Cardiac fibroblast (primary cell): Measurements from ENCODE around the gene ALKBH3.

Experiments
- DNase-seq, 2 donors: peaks; one replicate each; pipeline versions ENCODE4 v3.0.0 to v3.0.0-alpha.2; 2010; ENCODE audit warnings: low read depth in 2 of 2
- H3K4me3 ChIP-seq, 2 donors: replicated peaks in 1 of 2; 1 replicate in 1 of 2; 2 replicates in 1 of 2; pipeline ENCODE4 v1.5.1; 2011; ENCODE audit warnings: low read depth in 2 of 2, low read length in 2 of 2, mild to moderate bottlenecking in 2 of 2, moderate library complexity in 1 of 2
- CTCF ChIP-seq: IDR thresholded peaks from one replicate; pipeline ENCODE4 v1.5.1; 2011; ENCODE audit warnings: low read depth, mild to moderate bottlenecking, low read length, inconsistent platforms

The ALKBH3 gene

DNA sequence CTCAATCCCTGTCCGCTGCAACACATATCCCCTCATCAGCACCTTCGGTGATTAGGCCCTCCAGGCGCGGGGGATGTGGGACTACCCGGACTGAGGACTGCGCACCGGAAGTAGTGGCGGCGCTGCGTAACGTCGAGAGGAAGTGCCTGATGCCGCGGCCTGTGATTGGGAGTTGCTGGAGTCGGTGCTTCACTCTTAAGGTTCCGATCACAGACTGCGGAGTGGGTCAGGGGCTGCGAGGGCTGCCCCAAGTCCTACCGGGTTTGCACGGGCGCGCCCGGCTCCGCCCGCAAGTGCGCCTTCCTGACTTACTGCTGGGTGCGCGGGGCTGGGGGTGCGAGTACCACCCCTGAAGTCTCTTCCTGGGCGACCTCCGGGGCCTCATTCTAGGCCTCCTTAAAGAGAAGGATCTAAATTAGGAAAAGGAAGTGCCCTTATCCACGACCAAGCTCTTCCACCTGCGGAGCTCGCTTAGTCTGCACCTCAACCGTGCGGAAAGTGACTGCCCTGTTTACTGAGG lies at the start of gene ALKBH3:
ALKBH3 (plus strand) TSS at position 192 of the 520 bp plus-strand sequence. CDS start 1,822 bp downstream, outside the sequence.
- peak within 1 kb of the TSS; percentile 90 to 91 for H3K4me3 ChIP-seq
- peak; percentile 97 for DNase-seq
- TF ChIP-seq CTCF, result no peak

GRCh38 chr11:43830928-43831440 lies 49.6 kb upstream of the ALKBH3 start:
- peak; percentile 94 to 99 for DNase-seq
- no peak for TF ChIP-seq CTCF
- no peak overlapping the region for H3K4me3 ChIP-seq

- TF ChIP-seq CTCF, result no peak
- DNase-seq, result no peak
- H3K4me3 ChIP-seq, result no peak overlapping the region
Observed at GRCh38 chr11:43832536-43832935, 48.1 kb upstream of the ALKBH3 start.

DNA sequence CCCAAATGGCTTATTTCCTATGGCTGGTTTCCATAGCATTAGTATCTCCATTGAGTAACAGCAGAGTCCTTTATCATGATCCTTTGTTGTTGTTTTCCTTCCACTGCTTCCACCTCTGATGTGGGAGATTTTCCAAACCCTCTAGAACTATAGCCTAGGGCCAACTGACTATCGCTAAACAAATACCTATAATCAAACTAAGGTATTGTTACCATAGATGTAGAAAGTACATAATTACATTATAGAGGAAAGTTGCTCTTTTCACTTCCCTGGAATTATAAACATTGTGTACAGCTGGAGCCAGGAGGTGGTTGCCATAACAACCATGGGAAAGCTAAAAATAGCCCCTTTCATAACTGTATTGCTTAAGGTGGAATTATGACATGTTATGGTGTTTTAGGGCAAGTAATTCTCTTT lies 47.0 kb upstream of the ALKBH3 start:
- no peak overlapping the region for H3K4me3 ChIP-seq
- TF ChIP-seq CTCF, result no peak
- peak; percentile 78 to 82 for DNase-seq

- TF ChIP-seq CTCF, result no peak
- no peak for DNase-seq
- H3K4me3 ChIP-seq, result no peak overlapping the region
Observed at GRCh38 chr11:43834286-43834685, 46.3 kb upstream of the ALKBH3 start.

GRCh38 chr11:43835104-43835503 lies 45.5 kb upstream of the ALKBH3 start:
- no peak overlapping the region for H3K4me3 ChIP-seq
- no peak for TF ChIP-seq CTCF
- no peak for DNase-seq

DNA sequence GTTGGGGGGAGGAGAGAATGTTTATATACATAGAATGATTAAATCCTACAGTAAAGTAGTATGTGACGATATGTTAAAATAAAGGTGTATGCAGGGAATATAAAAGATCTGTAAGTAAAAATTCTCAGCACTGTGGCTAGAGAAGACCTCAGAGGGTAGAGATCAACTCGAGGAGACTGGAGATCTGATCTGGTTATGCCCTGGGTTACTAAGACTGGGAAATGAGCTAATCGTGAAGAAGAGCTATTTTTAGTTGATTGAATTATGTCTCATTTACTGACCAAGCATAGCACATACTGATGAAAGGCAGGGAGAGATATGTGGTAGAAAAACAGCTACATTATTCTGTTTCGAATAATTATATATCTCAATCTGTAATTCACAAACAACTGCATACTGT lies 42.8 kb upstream of the ALKBH3 start:
- H3K4me3 ChIP-seq, result no peak overlapping the region
- TF ChIP-seq CTCF, result no peak
- DNase-seq, result no peak
